Ishikawa (cell line): Measurements from ENCODE around the gene AVL9.

Experiments used
- CREB1 ChIP-seq: IDR thresholded peaks from 2 replicates; pipeline ENCODE4 v1.6.1; 2012; ENCODE audit warnings: low read depth
- EP300 ChIP-seq: IDR thresholded peaks from 2 replicates; pipeline ENCODE4 v1.6.1; 2012; ENCODE audit warnings: borderline replicate concordance
- RAD21 ChIP-seq: IDR thresholded peaks from 2 replicates; pipeline ENCODE4 v1.6.1; 2012; ENCODE audit warnings: low read depth
- YY1 ChIP-seq: IDR thresholded peaks from 2 replicates; pipeline ENCODE4 v1.6.1; 2012; ENCODE audit warnings: low read depth
- ZBTB7A ChIP-seq: IDR thresholded peaks from 2 replicates; pipeline ENCODE4 v1.6.1; 2012; ENCODE audit warnings: low read depth
- TF ChIP-seq, protein P1 (sequence below): IDR thresholded peaks from 2 replicates; pipeline ENCODE4 v1.6.1; 2012; ENCODE audit warnings: low read depth, mild to moderate bottlenecking

DNA sequence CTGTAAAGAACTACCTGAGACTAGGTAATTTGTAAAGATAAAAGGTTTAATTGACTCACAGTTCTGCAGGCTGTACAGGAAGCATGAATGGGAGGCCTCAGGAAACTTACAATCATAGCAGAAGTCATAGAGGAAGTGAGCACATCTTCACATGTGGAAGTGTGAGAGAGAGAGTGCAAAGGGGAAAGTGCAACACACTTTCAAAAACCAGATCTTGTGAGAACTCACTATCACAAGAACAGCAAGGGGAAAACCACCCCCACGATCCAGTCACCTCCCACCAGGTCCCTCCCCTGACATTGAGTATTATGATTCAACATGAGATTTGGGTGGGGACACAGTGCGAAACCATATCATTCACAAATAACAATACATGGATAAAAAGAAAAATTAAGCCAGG is 24.5 kb downstream of the AVL9 start:
- TF ChIP-seq YY1 = no peak
- no peak for TF ChIP-seq ZBTB7A
- no peak for TF ChIP-seq CREB1
- no peak for TF ChIP-seq EP300
- TF ChIP-seq, protein P1, sequence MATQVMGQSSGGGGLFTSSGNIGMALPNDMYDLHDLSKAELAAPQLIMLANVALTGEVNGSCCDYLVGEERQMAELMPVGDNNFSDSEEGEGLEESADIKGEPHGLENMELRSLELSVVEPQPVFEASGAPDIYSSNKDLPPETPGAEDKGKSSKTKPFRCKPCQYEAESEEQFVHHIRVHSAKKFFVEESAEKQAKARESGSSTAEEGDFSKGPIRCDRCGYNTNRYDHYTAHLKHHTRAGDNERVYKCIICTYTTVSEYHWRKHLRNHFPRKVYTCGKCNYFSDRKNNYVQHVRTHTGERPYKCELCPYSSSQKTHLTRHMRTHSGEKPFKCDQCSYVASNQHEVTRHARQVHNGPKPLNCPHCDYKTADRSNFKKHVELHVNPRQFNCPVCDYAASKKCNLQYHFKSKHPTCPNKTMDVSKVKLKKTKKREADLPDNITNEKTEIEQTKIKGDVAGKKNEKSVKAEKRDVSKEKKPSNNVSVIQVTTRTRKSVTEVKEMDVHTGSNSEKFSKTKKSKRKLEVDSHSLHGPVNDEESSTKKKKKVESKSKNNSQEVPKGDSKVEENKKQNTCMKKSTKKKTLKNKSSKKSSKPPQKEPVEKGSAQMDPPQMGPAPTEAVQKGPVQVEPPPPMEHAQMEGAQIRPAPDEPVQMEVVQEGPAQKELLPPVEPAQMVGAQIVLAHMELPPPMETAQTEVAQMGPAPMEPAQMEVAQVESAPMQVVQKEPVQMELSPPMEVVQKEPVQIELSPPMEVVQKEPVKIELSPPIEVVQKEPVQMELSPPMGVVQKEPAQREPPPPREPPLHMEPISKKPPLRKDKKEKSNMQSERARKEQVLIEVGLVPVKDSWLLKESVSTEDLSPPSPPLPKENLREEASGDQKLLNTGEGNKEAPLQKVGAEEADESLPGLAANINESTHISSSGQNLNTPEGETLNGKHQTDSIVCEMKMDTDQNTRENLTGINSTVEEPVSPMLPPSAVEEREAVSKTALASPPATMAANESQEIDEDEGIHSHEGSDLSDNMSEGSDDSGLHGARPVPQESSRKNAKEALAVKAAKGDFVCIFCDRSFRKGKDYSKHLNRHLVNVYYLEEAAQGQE = no peak
- TF ChIP-seq RAD21 = no peak
